Kidney (tissue), 14 donors: ENCODE results near the gene ZNF22. TPM values are rescaled to one million over a fixed set of nuclear protein-coding genes. Genes with fewer than 3 reads are reported as not detected.

Experiments
- DNase-seq, 5 donors: peaks; one replicate each; pipeline ENCODE4 v3.0.0-alpha.2; 2013 to 2020
- FAIRE-seq: peaks from 2 replicates; lab custom pipeline; 2012; peaks lifted over from hg19 to GRCh38; lab: Jason Lieb, UNC
- H3K27ac ChIP-seq, 2 donors: one replicate each; pipeline ENCODE4 v1.7.0; 2013; ENCODE audit warnings: low read depth in 2 of 2, low read length in 2 of 2, inconsistent platforms in 1 of 2
- H3K27me3 ChIP-seq: one replicate; pipeline ENCODE4 v1.7.1; 2013; ENCODE audit warnings: low read length, inconsistent platforms; ENCODE audit not compliant: control insufficient read depth, insufficient read depth
- H3K36me3 ChIP-seq, 3 donors: one replicate each; pipeline versions ENCODE4 v1.7.0 to v1.7.1; 2013; ENCODE audit warnings: low read length in 3 of 3, control low read depth in 1 of 3, inconsistent platforms in 1 of 3; ENCODE audit not compliant: insufficient read depth in 3 of 3, control insufficient read depth in 2 of 3
- H3K4me1 ChIP-seq, 3 donors: one replicate each; pipeline versions ENCODE4 v1.7.0 to v1.7.1; 2013; ENCODE audit warnings: low read length in 3 of 3, inconsistent platforms in 1 of 3, low read depth in 1 of 3; ENCODE audit not compliant: control insufficient read depth in 2 of 3, insufficient read depth in 2 of 3
- H3K4me3 ChIP-seq, 3 donors: one replicate each; pipeline versions ENCODE4 v1.7.0 to v1.8.1; 2013; ENCODE audit warnings: low read length in 3 of 3, control low read depth in 1 of 3, inconsistent platforms in 1 of 3
- H3K9ac ChIP-seq, 3 donors: one replicate each; pipeline versions ENCODE4 v1.7.0 to v1.7.1; 2013; ENCODE audit warnings: low read length in 3 of 3, control low read depth in 1 of 3, inconsistent platforms in 1 of 3
- H3K9me3 ChIP-seq, 3 donors: one replicate each; pipeline versions ENCODE4 v1.7.0 to v1.7.1; 2013; ENCODE audit warnings: low read length in 3 of 3, control low read depth in 1 of 3, inconsistent platforms in 1 of 3; ENCODE audit not compliant: control insufficient read depth in 2 of 3, insufficient read depth in 1 of 3
- CTCF ChIP-seq: IDR thresholded peaks from 3 replicates; pipeline ENCODE4 v1.5.1; 2012; ENCODE audit warnings: mild to moderate bottlenecking, moderate library complexity, borderline replicate concordance; ENCODE audit not compliant: insufficient read depth; ENCODE audit errors: extremely low read depth
- intact Hi-C: fragments of 100-400 bp; cut with DNase I; formaldehyde crosslinking; loops from one replicate; pipeline ENCODE4 v1.11.1; 2022
- polyA plus RNA-seq: library from polyadenylated mRNA; stranded (reverse); fragments of 350-450 nt; fragmentation: Illumina TruSeq; extraction: RNeasy Lipid Tissue Mini Kit (QIAGEN cat#74804); gene quantifications from one replicate; pipeline ENCODE4 v1.2.3, GENCODE V29; 2014; ENCODE audit warnings: low read depth, low replicate concordance; ENCODE audit not compliant: insufficient read depth
- total RNA-seq: library from RNA; stranded (reverse); fragmentation: NEBNext Ultra II Directional; extraction: Animal tissue kit (Norgen Biotek cat#: 25700); gene quantifications from one replicate; pipeline ENCODE4 v1.2.1, GENCODE V29; 2021
- donor health status: control.
- donor health status: control.
- donor health status: control.
- donor health status: control.
- donor health status: control.
- donor health status: DM: yes; HTN: yes; CAD: no.
- donor health status: Normal renal cell carcinoma (clear cell type).

ZNF22 gene
- total and polyA plus RNA-seq, 2 donors from 2014 or later: 18.7 to 24.5 TPM

- FAIRE-seq (no peak), DNase-seq (no peak)
- intact Hi-C loops: no loop called here
- H3K36me3 ChIP-seq: no peaks in the 10 kb centered on the region
- H3K4me1 ChIP-seq: no peaks in the 10 kb centered on the region
- no peak for TF ChIP-seq CTCF
- no peaks in the 10 kb centered on the region for H3K27me3 ChIP-seq
- H3K27ac ChIP-seq: no peak overlapping the region
- H3K9me3 ChIP-seq: no peaks in the 10 kb centered on the region
- H3K9ac ChIP-seq: no peak overlapping the region
- no peak overlapping the region for H3K4me3 ChIP-seq
Observed at GRCh38 chr10:45040921-45041542, 40.3 kb downstream of the ZNF22 start.

DNA sequence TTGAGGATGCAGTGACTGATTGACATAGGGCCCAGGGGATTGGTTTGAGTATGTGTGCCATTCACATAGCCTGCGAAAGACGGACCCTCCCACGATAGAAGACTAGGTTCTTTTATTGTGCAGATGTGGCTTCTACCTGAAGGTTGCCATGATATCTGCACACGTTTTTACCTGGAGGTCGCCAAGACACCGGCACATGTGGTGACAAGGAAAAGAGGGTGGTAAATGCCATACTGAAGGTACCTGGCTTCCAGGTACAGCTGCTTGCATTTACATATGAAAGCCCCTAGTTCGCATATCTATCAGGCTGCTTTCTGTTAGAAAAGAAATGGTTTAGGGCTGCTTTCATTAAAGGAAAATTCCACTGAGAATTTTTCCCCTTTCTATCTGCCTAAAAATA lies 43.6 kb downstream of the ZNF22 start:
- intact Hi-C loops: no loop called here
- no peak for FAIRE-seq
- H3K36me3 ChIP-seq: no peaks in the 10 kb centered on the region
- H3K9ac ChIP-seq: no peak overlapping the region
- no peaks in the 10 kb centered on the region for H3K4me1 ChIP-seq
- no peak for DNase-seq
- no peak overlapping the region for H3K4me3 ChIP-seq
- TF ChIP-seq CTCF: no peak
- H3K27ac ChIP-seq: no peak overlapping the region
- no peaks in the 10 kb centered on the region for H3K27me3 ChIP-seq
- no peaks in the 10 kb centered on the region for H3K9me3 ChIP-seq

- no peaks in the 10 kb centered on the region for H3K4me1 ChIP-seq
Observed at GRCh38 chr10:45050551-45051235, 50.0 kb downstream of the ZNF22 start.

More at GRCh38 chr10:45050551-45051235, 50.0 kb downstream of the ZNF22 start:
- DNase-seq (no peak), FAIRE-seq (no peak)
- intact Hi-C loops: no loop called here
- Histone ChIP-seq H3K36me3 (no peaks in the 10 kb centered on the region), H3K27me3 (no peaks in the 10 kb centered on the region), H3K9ac (no peak overlapping the region), H3K27ac (no peak overlapping the region), H3K9me3 (no peaks in the 10 kb centered on the region), H3K4me3 (no peak overlapping the region)
- no peak for TF ChIP-seq CTCF
